ENCODE results near the gene DNAJC17.

Gene DNAJC17

DNA sequence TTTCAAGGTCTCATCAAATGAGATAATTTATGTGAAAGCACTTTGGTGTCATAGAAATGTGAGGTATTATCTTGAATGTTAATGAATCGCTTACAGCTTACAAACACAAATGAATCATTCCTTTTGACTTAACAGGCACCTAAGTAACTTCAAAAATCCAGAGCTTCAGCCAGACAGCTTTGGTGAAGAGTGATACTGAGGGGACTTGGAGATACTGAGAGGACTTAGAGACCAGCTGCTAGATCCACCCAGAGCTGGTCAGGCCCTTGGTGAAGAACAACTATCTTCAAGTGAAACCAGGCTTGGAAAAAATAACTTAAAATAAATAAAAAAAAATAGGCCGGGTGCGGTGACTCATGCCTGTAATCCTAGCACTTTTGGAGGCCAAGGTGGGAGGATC, 16.6 kb downstream of the DNAJC17 start:
- DNase-seq (ENCODE audit: low read depth): no peak

DNA sequence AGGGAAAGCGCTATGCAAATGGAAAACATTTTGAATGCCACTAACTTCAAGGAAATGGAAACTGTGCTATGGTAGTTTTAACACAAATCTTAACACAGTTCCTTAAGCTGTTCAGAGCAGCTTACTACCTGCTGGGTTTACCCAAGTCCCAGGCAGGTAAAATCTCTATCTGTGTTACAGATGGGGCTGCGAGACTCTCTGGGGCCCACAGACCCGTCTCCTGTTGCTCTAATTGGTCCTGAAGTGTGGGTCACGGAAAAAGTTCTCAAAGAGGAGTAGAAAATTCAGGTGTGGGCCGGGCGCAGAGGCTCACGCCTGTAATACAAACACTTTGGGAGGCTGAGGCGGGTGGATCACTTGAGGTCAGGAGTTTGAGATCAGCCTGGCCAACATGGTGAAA, 17.3 kb downstream of the DNAJC17 start:
- no peak for DNase-seq (ENCODE audit: low read depth)

DNA sequence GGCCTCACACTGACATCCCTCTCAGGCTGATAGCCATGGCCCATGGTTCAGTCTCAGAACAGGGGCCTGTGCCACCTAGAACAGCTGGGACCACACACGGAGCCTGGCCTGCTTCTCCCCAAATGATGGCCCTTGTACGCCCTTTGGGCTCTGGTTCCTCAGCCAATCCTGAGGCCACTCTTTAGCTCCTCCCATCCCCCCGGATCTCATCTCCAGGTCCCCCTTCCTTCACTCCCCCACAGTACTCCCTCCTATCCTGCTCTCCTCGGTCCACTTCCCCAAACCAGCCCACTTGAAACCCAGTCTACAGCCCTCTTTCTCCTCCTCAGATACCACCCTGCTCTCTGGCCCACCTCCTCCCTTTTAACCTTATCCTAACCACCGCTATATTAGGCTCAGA, 18.2 kb downstream of the DNAJC17 start:
- DNase-seq (ENCODE audit: low read depth): no peak

DNA sequence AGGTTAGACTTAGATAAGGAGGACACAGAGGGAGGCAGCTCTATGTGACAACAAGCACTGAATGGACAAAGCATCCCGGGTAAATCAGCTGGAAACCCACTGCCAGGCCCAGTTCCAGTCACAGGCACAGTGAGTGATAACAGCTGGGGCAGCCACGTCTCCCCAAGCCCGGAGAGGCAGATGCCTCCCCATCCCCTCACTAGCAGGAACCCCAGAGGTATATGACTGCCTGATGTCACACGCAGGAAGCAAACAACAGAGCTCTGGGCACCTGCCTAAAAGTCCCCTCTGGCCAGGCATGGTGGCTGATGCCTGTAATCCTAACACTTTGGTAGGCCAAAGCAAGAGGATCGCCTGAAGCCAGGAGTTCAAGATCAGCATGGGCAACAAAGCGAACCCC, 19.3 kb downstream of the DNAJC17 start:
- no peak for DNase-seq (ENCODE audit: low read depth)

DNA sequence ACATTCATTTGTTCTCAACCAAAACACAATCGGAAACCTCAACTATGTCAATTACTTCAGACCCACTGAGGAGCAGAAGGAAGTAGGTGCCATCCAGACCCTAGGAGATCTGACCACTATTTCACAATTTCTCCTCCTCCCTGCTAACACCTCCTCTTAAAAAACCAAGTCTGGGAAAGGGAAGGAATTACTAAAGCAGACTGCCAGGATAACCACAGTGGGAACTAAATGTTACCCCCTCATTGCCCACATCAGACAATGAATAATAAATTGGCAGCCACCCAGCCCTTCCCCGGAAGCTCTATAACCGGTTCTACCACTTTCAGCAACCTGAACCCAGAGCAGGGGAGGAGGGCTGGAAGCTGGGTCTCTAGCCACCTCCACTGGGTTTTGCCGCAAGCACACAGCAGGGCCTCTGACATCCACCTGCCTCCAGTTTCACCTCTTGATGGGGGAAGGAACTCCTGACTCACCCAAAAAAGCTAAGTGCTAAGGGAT, 19.9 kb downstream of the DNAJC17 start:
- DNase-seq (ENCODE audit: low read depth): peak; percentile 35

DNA sequence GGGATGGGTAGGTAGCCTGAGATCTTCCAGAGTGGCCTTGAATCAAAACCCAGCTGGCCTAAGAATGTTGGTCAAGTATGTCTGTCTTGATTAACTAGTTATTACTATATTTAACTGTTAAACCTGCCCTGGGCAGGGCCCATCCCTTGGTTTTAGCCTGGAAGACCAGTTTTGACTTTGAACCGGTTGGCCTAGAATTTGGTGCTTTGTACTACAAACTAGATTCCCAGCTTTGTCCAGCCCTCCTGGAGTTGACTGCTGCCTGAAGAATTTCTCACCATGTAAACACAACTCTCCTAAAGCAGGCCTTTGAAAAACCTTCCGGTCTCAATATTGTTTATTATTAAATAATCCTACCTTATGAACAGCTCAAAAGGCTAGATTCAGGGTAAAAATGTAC, 21.5 kb downstream of the DNAJC17 start:
- no peak for DNase-seq (ENCODE audit: low read depth)

DNA sequence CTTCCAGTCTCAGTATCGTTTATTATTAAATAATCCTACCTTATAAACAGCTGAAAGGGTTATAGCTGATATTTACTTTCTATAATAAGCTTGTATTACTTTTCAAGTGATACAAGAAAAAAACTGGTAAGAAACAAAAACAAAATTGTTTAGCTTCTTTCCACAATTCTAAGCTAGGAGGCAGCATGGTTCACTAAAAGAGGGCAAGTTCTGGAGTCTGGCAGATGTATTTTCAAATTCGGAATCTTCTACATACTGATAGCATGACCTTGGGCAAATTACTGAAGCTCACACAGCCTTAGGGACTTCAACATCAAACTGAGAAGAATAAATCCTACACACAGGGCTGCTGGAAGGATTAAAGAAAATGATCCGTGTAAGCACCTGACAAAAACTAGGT, 22.1 kb downstream of the DNAJC17 start:
- no peak for DNase-seq (ENCODE audit: low read depth)

DNA sequence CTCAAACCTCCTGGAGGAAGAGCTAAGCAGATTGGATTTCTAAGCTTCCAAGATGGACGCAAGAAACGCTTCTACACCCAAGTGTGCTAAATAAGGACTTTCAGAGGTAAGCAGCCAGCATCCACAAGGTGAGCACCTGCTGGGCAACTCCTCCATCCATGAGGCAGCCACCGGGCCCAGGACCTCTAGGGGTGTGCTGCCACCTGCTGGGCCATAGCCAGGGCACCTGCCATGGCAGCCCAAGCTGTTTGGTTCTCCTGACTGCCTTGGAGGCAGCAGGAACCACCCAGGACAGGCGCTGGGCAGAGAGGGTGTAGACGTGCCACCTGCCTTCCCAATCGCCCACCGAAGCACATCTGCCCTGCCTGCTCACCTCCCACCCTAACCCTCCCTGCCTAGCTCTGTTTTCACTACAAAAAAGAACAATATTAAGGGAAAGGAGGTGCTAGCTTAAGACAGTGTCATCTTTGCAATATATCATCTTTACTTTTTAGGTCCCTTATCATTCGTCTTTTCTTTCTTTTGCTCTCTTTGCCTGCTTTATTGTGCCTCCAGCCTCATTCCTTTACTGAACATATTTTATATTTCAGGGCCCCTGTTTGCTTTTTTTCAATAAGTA, 24.6 kb downstream of the DNAJC17 start:
- DNase-seq (ENCODE audit: low read depth): no peak

DNA sequence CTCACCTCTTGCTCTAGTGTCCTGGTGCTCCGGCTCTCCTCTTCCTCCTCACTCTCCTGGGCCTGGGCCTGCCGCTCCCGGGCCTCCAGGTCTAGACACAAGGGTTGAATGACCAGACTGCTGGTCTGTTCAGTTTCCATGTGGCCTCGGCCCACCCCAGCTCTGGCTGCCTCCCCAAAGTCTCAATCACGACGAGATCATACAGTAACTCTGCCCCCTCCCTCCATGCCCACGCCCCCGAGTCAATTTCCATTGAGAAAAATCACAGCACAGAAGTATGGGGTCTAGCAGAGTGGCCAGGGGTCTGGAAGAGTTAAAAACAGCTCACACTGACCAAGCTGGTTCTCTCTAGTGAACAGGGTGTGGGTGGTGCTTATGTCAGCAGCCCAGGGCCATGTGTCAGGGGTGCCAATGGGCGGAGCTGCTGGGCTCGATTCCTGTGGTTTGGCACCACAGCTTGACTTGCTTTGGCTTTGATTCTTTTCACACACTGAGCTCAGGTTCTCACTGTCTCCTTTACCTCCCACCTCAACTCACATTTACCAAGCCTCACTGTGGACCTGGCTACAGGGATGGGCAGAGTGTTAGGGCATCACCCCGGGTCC, 30.6 kb downstream of the DNAJC17 start:
- no peak for DNase-seq (ENCODE audit: low read depth)

DNA sequence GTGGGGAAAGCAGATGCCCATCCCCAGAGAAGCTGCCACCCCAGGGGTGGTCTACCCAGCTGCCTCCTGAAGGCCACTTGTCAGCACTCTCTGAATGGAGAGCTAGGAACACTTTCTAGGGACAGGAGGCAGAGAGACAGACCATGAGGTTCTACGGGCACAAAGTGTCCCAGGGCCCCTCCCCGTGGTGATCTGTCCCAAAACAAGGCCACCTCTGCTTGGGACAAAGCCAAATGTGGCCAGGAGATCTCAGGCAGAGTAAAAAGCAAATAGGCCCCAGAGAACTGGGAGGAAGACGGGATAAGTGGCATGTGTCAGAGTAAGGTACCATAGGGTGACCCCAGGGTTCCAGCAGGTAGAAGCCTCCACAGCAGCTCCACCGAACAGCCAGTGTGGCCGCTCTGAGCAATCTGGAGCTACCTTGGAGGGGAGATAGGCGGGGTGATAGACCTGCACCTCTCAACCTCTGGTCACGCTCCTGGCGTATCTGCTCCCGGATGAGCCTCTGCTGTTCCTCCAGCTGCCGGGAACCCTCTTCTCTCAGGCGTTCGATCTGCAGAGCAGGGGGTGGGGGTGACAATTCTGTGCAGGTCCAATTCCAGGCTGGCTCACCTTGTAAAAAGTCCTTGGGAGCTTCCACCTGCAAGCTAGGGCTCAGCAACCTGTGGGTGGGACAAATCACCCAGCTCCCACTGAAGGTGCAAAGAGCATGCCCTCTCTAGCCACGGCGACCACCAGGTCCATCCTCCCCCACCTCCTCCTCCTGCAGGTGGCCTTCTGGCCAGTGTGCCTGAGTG, 31.3 kb downstream of the DNAJC17 start:
- DNase-seq (ENCODE audit: low read depth): no peak

DNA sequence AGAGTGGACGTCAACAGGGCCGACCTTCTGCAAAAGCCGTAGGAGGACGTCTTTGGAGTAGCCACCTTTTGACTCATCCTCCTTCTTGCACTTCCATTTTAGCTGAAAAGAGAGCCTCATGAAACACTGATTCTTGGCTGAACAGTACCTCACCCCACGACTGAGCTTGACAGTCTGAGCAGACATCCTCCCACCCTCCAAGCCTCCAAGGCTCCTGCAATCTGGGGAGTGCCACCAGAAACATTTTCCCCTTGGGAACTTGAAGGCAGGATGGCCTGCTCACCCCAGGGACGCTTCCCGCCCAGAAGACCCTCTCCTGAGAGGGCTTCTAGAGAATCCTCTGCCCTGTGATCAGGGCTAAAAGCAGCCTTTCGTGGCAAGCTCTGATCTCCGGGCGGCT, 32.3 kb downstream of the DNAJC17 start:
- DNase-seq (ENCODE audit: low read depth): no peak

DNA sequence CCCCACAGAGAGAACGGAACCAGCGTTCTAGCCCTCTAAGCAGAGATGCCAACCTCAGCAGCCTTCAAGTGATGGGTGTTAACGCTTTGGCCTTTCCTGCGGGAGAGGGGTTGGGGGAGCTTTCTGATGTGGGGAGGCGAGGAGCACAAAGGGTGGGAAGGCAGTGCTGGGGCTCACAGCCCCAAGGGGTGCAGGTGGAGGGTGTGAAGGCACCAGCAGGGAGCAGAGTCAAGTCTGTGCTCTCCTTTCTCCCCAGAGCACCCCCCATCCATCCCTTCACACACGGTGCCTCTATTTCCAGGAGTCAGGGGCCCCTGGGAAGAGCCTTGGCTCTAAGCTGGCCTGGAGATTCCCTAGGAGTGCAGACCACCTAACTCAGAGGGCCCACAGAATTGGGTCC, 33.4 kb downstream of the DNAJC17 start:
- DNase-seq (ENCODE audit: low read depth): no peak

DNA sequence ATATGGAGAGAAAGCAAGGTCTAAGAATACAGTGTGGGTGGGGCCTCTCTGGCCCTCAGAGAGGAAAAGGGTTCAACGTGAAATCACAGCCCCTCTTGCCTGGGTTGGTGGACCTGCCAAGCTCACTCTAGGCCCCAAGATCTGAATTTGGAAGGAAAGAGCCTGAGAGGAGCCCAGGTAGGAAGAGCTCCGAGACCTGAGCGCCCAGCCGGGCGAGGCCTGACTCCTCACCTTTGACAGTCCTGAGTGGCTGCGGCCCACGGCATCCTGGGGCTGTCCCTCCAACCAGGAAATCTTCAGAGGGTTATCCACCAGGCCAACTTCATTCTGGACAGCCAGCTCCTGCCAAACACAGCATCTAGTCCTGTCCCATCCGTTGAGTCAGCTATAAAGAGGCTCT, 33.8 kb downstream of the DNAJC17 start:
- DNase-seq (ENCODE audit: low read depth): no peak

DNA sequence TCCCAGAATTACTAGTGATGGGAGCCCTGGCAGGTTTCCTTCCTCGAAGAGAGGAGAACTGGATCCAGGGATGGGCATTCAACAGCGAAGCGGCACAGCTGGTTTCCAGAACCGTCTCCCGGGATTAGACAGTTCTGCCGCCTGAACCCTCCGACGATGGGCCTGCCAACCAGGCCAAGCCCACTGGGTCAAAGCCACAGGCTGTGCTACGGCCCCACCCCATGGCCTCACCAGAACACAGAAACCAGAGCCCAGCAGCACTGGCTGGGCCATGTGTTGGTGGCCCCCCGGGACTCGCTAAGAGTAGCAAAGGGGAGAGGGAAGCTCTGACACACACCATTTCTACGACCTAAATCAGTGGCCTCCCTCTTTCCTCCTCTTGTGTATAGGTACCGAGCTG, 35.3 kb downstream of the DNAJC17 start:
- DNase-seq (ENCODE audit: low read depth): no peak

DNA sequence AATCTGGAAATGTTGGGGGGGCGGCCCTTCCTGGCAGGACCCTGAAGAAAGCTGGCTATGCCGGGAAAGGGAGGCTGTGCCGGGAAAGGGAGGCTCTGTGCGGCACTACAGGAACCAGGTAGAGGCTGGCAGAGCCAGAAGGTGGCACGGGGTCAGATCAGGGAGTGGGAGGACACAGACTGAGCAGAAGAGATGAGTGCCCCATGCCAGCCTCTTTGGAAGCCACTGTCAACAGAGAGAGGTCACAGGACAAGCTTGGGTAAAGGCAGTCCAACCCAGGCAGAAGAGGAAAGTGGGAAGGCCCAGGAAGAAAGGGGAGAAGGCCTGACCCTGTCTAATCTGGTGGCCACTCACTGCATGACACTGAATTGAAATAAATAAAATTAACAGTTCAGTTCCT, 36.0 kb downstream of the DNAJC17 start:
- no peak for DNase-seq (ENCODE audit: low read depth)

DNA sequence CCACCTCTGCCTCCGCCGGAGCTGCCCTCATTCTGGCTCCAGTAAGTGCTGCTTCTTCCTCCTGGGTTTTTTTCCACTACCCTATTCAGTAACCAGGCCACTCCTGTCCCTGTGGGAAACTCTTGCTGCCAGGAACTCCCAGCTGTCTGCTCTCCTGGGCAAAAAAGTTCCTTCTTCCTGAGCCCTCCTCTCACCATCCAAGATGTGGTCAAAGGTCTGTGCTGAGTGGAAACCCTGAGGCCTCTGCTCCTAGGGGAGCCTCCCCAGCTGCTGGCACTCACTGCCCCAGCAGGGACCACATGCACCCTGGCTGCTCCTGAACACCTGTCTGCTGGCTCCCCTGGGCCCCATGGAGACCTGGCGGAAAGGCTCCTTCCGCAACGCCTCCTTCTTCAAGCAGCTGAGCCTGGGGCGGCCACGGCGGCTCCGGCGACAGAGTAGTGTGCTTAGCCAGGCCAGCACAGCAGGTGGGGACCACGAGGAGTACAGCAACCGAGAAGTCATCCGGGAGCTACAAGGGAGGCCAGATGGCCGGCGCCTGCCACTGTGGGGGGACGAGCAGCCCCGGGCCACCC, 37.0 kb downstream of the DNAJC17 start:
- DNase-seq (ENCODE audit: low read depth): no peak

DNA sequence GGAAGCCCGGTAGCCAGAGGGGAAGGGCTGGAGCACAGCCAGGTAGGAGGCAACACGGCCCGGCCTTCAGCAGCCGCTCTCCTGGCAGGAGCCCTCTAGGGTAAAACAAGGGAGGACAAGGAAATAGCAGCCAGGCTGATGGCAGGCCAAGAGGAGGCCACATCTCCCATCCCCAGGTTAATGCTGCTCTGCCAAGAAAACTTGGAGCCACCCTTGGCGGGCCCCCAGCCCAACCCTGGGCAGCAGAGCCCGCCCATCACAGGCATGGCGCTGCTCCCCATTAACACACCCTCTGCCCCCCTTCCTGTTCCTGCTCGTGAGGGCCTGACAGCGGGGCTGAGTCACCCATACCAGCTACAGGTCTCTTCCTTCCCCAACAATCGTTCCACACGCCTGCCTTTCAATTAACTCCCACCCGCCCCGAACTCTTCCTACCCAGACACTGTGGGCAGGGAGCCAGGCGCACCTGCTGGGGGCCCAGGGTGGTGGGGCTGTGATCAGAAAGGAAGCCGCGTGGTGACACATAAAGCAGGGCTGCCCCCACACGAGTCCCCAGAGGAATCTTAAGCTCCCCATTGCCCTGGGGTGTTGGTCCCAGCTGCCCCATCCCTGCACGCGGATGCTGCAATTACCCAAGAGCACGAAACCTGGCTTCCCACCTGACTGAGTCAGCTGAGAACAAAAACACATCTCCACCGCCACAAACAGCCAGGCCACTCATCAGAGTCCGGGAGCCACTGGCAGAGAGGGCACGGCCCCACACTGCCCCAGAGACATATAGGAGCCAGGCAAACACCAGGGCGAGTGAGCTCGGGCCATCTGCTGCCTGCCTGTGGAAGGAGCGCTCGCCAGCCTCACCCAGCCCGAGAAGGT, 37.8 kb downstream of the DNAJC17 start, which contains the start of gene C15orf62:
Gene C15orf62, plus strand, starts transcription at position 707 of the 873 bp plus-strand sequence. CDS start 516 bp downstream, outside the sequence.
- no peak for DNase-seq (ENCODE audit: low read depth)

DNA sequence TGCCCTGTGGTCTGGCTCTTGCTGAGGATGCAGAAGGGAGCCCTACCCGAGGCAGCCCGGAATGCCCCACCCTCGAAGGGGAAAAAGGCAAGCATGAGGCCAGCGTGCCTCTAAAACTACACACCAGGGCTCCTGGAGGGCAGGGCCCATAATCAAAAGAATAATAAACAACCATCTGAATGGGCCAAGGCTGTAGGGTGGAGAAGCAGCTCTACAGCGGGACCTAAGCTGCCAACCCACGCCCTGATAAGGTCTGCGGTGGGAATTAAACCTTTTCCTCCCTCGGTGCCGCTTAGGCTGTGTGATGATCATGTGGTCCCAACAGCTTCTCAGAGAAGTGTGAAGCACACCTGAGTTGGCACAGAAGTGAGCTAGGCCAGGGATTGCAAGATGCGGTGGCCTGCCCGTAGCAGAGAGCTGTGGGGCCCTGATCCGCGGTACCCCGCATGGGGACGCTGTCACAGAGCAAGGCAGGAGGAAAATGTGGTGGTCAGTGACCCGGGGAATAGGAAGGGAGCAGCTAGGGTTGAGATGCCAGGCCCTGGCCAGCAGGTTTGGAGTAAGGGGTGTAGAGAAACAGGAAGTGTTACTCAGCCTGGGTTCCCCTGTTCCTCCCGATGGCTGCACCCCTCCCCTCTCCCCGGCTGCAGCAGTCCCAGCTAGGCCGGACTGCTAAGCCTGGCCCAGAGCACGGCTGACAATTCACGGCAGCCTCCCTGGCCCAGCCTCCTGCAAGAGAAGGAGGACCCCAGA, 38.6 kb downstream of the DNAJC17 start:
- no peak for DNase-seq (ENCODE audit: low read depth)

DNA sequence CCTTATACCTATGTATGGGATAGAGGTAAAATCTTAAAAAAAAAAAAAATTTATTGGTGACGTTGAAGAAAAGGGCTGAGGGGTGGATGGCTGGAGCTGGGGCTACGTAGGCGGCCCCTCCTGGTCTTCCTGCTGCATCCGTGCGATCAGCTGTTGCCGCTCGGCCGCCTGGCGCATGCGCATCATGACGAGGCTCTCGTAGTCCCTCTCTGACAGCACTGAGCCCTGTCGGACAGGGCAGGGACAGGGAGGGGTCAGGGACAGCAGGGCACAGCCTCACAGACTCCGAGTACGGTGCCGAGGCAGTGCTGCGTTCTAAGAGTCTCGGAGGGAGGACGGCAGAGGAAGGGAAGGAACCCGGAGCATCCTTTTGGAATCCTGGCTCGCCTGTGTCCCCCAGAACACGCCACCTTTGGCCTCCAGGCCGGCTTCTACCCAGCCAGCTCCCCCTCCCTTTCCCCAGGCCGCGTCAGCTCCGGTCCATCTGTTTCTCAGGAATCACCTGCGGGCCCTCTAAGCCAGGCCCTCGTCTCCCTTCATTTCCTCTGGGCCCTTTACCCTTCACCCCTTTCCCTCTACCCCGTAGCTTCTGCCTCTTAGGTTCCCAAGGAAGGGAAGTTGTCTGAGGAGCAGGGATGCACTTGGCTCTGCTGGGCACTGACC, 39.3 kb downstream of the DNAJC17 start:
- no peak for DNase-seq (ENCODE audit: low read depth)
